GM18499 (cell line): Measurements from ENCODE around the gene CLIP4.

Experiments
- ATAC-seq: cut with Tn5 transposase; IDR thresholded peaks from one replicate; pipeline ENCODE4 v1.9.1; 2021; ENCODE audit warnings: moderate number of reproducible peaks; ENCODE audit not compliant: insufficient read depth, unreplicated experiment

CLIP4 gene

GRCh38 chr2:29235411-29235810 lies 120.2 kb downstream of the CLIP4 start:
- no peak for ATAC-seq

- no peak for ATAC-seq
Measured at GRCh38 chr2:29236074-29236473, 120.9 kb downstream of the CLIP4 start.

- ATAC-seq: no peak
Measured at GRCh38 chr2:29238497-29238896, 123.3 kb downstream of the CLIP4 start.
